RWPE2 (cell line): ENCODE results near the gene HTRA2.
A peak's percentile ranks its signal among the peaks of the same experiment; 100 is the strongest.

Experiments
- ATAC-seq: fragments of 200-7000 bp; cut with Tn5 transposase; 3 replicates; pipeline ENCODE4 v1.9.1; 2021; ENCODE audit warnings: low read depth
- DNase-seq: peaks from one replicate; pipeline ENCODE4 v3.0.0-alpha.2; 2020; ENCODE audit warnings: low spot score
- H3K27ac ChIP-seq: fragments of 450-650 bp; 2 replicates; pipeline ENCODE4 v1.5.1; 2017; ENCODE audit warnings: mild to moderate bottlenecking; ENCODE audit not compliant: poor library complexity, severe bottlenecking
- H3K27me3 ChIP-seq: fragments of 250-450 bp; sonication (Bioruptor Pico); 2 replicates; pipeline ENCODE4 v1.5.1; 2021; ENCODE audit warnings: mild to moderate bottlenecking, moderate library complexity; ENCODE audit not compliant: insufficient read depth, poor library complexity, severe bottlenecking
- H3K36me3 ChIP-seq: fragments of 250-450 bp; sonication (Bioruptor Pico); 2 replicates; pipeline ENCODE4 v1.5.1; 2020; ENCODE audit warnings: low read depth, mild to moderate bottlenecking, moderate library complexity
- H3K4me1 ChIP-seq: fragments of 250-450 bp; sonication (Bioruptor Pico); 2 replicates; pipeline ENCODE4 v1.5.1; 2021; ENCODE audit warnings: mild to moderate bottlenecking, moderate library complexity; ENCODE audit not compliant: insufficient read depth, poor library complexity, severe bottlenecking
- H3K4me3 ChIP-seq: fragments of 250-450 bp; sonication (Bioruptor Pico); 2 replicates; pipeline ENCODE4 v1.5.1; 2021; ENCODE audit warnings: mild to moderate bottlenecking, moderate library complexity; ENCODE audit not compliant: severe bottlenecking
- H3K9me3 ChIP-seq: fragments of 250-450 bp; sonication (Bioruptor Pico); 2 replicates; pipeline ENCODE4 v1.5.1; 2021; ENCODE audit warnings: mild to moderate bottlenecking, moderate library complexity; ENCODE audit not compliant: severe bottlenecking
- TF ChIP-seq, protein P1 (sequence below): fragments of 450-650 bp; IDR thresholded peaks from one replicate; pipeline ENCODE4 v1.5.1; 2017; ENCODE audit warnings: mild to moderate bottlenecking, moderate library complexity; ENCODE audit not compliant: poor library complexity, severe bottlenecking

Gene HTRA2

GRCh38 chr2:74514368-74515270, 15.1 kb upstream of the HTRA2 start, which contains the start of gene TLX2:
TLX2 (plus strand) TSS chr2:74514450; CDS start chr2:74514807, 357 bp downstream.
- Histone ChIP-seq H3K36me3 (no peaks in the 10 kb centered on the region), H3K27me3 (peaks cover 80% of the 10 kb centered on the region), H3K4me1 (no peaks in the 10 kb centered on the region), H3K4me3 (no peak within 1 kb of the TSS), H3K9me3 (no peaks in the 10 kb centered on the region), H3K27ac (no peak within 1 kb of the TSS)
- DNase-seq (peak; percentile 58), ATAC-seq (peak; percentile 28)
- TF ChIP-seq, protein P1, sequence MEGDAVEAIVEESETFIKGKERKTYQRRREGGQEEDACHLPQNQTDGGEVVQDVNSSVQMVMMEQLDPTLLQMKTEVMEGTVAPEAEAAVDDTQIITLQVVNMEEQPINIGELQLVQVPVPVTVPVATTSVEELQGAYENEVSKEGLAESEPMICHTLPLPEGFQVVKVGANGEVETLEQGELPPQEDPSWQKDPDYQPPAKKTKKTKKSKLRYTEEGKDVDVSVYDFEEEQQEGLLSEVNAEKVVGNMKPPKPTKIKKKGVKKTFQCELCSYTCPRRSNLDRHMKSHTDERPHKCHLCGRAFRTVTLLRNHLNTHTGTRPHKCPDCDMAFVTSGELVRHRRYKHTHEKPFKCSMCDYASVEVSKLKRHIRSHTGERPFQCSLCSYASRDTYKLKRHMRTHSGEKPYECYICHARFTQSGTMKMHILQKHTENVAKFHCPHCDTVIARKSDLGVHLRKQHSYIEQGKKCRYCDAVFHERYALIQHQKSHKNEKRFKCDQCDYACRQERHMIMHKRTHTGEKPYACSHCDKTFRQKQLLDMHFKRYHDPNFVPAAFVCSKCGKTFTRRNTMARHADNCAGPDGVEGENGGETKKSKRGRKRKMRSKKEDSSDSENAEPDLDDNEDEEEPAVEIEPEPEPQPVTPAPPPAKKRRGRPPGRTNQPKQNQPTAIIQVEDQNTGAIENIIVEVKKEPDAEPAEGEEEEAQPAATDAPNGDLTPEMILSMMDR, result no peak

DNA sequence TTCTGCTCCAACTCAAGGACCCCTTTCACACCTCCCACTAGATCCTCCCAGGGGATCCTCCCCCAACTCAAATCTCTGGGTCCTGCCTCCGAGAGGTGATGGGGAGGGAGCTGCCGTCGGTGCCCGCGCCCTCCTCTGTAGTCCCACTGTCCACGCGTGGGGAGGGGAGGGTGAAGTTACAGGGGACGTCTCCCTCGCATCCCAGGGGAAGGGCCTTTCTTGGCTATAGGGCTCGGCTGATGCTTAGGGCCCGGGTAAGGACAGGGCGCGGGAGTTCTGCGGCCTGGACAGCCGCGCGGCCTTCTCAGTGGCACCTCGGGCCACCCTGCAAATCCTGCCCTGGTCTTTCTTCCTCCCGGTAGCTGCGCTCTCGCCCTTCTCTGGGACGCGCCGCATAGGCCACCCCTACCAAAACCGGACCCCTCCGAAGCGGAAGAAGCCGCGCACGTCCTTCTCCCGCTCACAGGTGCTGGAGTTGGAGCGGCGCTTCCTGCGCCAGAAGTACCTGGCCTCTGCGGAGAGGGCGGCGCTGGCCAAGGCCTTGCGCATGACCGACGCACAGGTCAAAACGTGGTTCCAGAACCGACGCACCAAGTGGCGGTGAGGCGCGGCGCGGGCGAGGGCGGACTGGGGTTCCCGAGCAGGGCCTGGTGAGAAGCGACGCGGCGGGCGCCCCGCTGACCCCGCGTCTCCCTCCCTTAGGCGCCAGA, 14.3 kb upstream of the HTRA2 start:
- ATAC-seq (no peak), DNase-seq (peak; percentile 42)

DNA sequence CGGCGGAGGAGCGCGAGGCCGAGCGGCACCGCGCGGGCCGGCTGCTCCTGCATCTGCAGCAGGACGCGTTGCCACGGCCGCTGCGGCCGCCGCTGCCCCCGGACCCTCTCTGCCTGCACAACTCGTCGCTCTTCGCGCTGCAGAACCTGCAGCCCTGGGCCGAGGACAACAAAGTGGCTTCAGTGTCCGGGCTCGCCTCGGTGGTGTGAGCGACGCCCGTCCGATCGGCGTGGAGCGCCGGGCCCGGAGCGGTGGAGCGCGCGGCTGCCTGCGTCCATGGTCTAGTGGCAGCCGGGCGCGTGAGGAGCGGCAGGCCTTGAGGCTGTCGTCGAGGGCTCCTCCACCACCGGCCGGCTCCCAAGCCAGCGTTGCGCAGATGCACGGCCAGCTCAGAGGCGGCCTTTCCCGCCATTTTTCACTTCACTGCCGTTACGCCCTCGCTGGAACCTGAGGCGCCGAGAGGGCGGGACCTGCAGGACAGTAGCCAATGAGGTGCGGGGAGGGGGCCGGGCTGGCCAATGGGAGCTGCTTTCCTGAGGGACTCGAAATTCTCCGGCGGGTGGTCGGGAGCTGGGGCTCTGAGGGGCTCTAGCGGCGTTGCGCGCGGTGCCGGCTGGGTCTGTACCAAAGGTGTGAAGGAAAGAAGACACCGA, 13.6 kb upstream of the HTRA2 start:
- ATAC-seq, result no peak; the same call in 2 of the 3 replicates
- no peaks in the 10 kb centered on the region for H3K4me1 ChIP-seq
- TF ChIP-seq, protein P1, result no peak
- H3K9me3 ChIP-seq, result no peaks in the 10 kb centered on the region
- H3K4me3 ChIP-seq, result no peak overlapping the region
- peak; percentile 69 for DNase-seq
- no peak overlapping the region for H3K27ac ChIP-seq
- H3K36me3 ChIP-seq, result no peaks in the 10 kb centered on the region
- H3K27me3 ChIP-seq, result peaks cover 85% of the 10 kb centered on the region

More for the DNA sequence above, 14.3 kb upstream of the HTRA2 start:
- H3K27ac ChIP-seq, result no peak overlapping the region
- H3K36me3 ChIP-seq, result no peaks in the 10 kb centered on the region
- TF ChIP-seq, protein P1, result no peak
- peaks cover 85% of the 10 kb centered on the region for H3K27me3 ChIP-seq
- H3K9me3 ChIP-seq, result no peaks in the 10 kb centered on the region
- no peak overlapping the region for H3K4me3 ChIP-seq
- H3K4me1 ChIP-seq, result no peaks in the 10 kb centered on the region

DNA sequence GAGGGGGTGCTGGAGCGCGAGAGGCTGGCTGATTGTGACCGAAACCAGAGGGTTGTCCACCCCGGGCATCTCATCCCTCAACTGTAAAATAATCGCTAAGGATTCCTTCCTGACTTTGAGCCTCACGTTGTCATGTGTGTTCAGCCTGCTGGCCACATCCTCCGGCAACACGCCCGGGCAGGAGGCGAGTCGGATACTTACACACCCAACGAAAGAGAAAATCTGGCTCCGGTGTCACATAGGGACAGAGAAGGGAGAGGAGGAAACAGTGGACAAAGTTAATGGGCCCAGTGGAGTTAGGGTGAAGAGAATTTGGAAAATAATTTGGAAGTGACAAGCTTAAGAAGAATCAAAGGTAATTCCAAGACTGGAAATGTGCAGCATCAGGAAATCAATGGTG, 13.1 kb upstream of the HTRA2 start:
- no peaks in the 10 kb centered on the region for H3K36me3 ChIP-seq
- DNase-seq (no peak), ATAC-seq (no peak)
- TF ChIP-seq, protein P1, result no peak
- H3K4me3 ChIP-seq, result no peak overlapping the region
- peaks cover 82% of the 10 kb centered on the region for H3K27me3 ChIP-seq
- H3K27ac ChIP-seq, result no peak overlapping the region
- no peaks in the 10 kb centered on the region for H3K4me1 ChIP-seq
- no peaks in the 10 kb centered on the region for H3K9me3 ChIP-seq
